HepG2 (cell line): ENCODE data around the gene UQCRHL. TPM values are rescaled to one million over a fixed set of nuclear protein-coding genes. Genes with fewer than 3 reads are reported as not detected.

Experiments used
- ATF6 ChIP-seq: sonication (generic); formaldehyde crosslinking; conservative IDR thresholded peaks from 2 replicates; pipeline ENCODE4 v1.4.0; 2020; ENCODE audit warnings: missing genetic modification reagents
- BCLAF1 ChIP-seq: fragments of 450-650 bp; IDR thresholded peaks from 2 replicates; pipeline ENCODE4 v1.6.1; 2017; ENCODE audit warnings: mild to moderate bottlenecking
- DRAP1 ChIP-seq: IDR thresholded peaks from 2 replicates; pipeline ENCODE4 v1.6.1; 2016; ENCODE audit warnings: missing genetic modification reagents, missing compliant biosample characterization
- HDAC2 ChIP-seq: sonication (generic); formaldehyde crosslinking; IDR thresholded peaks from 2 replicates; pipeline ENCODE4 v1.4.0; 2020; ENCODE audit warnings: missing genetic modification reagents
- JUND ChIP-seq: sonication (generic); formaldehyde crosslinking; IDR thresholded peaks from 2 replicates; pipeline ENCODE4 v1.8.0; 2022; ENCODE audit warnings: mild to moderate bottlenecking, missing genetic modification reagents
- KDM5B ChIP-seq: sonication (generic); formaldehyde crosslinking; IDR thresholded peaks from 2 replicates; pipeline ENCODE4 v1.4.0; 2020; ENCODE audit warnings: missing genetic modification reagents, mild to moderate bottlenecking, borderline replicate concordance
- NR2F2 ChIP-seq: IDR thresholded peaks from 2 replicates; pipeline ENCODE4 v1.6.1; 2012; ENCODE audit warnings: low read depth, inconsistent platforms, borderline replicate concordance
- PAWR ChIP-seq: sonication (generic); formaldehyde crosslinking; IDR thresholded peaks from 2 replicates; pipeline ENCODE4 v1.4.0; 2020; ENCODE audit warnings: missing genetic modification reagents, mild to moderate bottlenecking, borderline replicate concordance
- SIN3B ChIP-seq: fragments of 150-350 bp; IDR thresholded peaks from 2 replicates; pipeline ENCODE4 v1.6.1; 2014; ENCODE audit warnings: low read length
- SNRNP70 ChIP-seq: fragments of 200-400 bp; formaldehyde crosslinking; IDR thresholded peaks from 2 replicates; pipeline ENCODE4 v1.6.1; 2017; ENCODE audit warnings: mild to moderate bottlenecking, low read depth, low read length, moderate library complexity
- ZFX ChIP-seq: sonication (generic); formaldehyde crosslinking; IDR thresholded peaks from 2 replicates; pipeline ENCODE4 v1.4.0; 2020; ENCODE audit warnings: mild to moderate bottlenecking, low read depth, missing genetic modification reagents, moderate library complexity
- ZNF616 ChIP-seq: sonication (generic); formaldehyde crosslinking; IDR thresholded peaks from 2 replicates; pipeline ENCODE4 v1.5.0; 2020; ENCODE audit warnings: low read depth, mild to moderate bottlenecking, missing genetic modification reagents
- ZNF709 ChIP-seq: sonication (generic); formaldehyde crosslinking; IDR thresholded peaks from 2 replicates; pipeline ENCODE4 v1.5.0; 2020; ENCODE audit warnings: mild to moderate bottlenecking, missing genetic modification reagents
- ZNF747 ChIP-seq: sonication (generic); formaldehyde crosslinking; IDR thresholded peaks from 2 replicates; pipeline ENCODE4 v1.8.1; 2023; ENCODE audit warnings: missing genetic modification reagents, mild to moderate bottlenecking, borderline replicate concordance
- ZNF775 ChIP-seq: sonication (generic); formaldehyde crosslinking; IDR thresholded peaks from 2 replicates; pipeline ENCODE4 v1.4.0; 2020; ENCODE audit warnings: missing genetic modification reagents, mild to moderate bottlenecking, moderate library complexity, borderline replicate concordance
- polyA plus RNA-seq, 8 experiments: library from polyadenylated mRNA; depleted of rRNA in 3 of 8; stranded (reverse) in 7 of 8; unstranded in 1 of 8; fragments of >200 nt; fragmentation: Illumina TruSeq in 4 of 8; extraction: Trizol in 4 of 8; gene quantifications; 2 replicates each; pipeline versions ENCODE4 v1.2.1 to v1.2.3, GENCODE V29; 2011 to 2016; ENCODE audit warnings: low read depth in 4 of 8, missing spikeins in 1 of 8, mixed read lengths in 1 of 8; ENCODE audit not compliant: insufficient read depth in 1 of 8
- total RNA-seq, 5 experiments: library from RNA; depleted of rRNA; stranded (reverse); fragments of >200 nt; fragmentation: Illumina TruSeq; extraction: Trizol; gene quantifications; 2 replicates each; pipeline ENCODE4 v1.2.3, GENCODE V29; 2016; ENCODE audit warnings: low read depth in 1 of 5
- TF ChIP-seq, protein P1 (sequence below): sonication (generic); formaldehyde crosslinking; IDR thresholded peaks from 2 replicates; pipeline ENCODE4 v1.4.0; 2020; ENCODE audit warnings: missing genetic modification reagents
- TF ChIP-seq, protein P2 (sequence below): sonication (generic); formaldehyde crosslinking; IDR thresholded peaks from 2 replicates; pipeline ENCODE4 v1.4.0; 2020; ENCODE audit warnings: missing genetic modification reagents
- TF ChIP-seq, protein P3 (sequence below): sonication (generic); formaldehyde crosslinking; IDR thresholded peaks from 2 replicates; pipeline ENCODE4 v1.8.0; 2022; ENCODE audit warnings: mild to moderate bottlenecking, missing genetic modification reagents, moderate library complexity

Gene UQCRHL
- total and polyA plus RNA-seq, 2 of the 13 experiments (the other 11 are each of a cell fraction or from before 2014, with no cell fraction given), result 1.8 to 2.3 TPM

DNA sequence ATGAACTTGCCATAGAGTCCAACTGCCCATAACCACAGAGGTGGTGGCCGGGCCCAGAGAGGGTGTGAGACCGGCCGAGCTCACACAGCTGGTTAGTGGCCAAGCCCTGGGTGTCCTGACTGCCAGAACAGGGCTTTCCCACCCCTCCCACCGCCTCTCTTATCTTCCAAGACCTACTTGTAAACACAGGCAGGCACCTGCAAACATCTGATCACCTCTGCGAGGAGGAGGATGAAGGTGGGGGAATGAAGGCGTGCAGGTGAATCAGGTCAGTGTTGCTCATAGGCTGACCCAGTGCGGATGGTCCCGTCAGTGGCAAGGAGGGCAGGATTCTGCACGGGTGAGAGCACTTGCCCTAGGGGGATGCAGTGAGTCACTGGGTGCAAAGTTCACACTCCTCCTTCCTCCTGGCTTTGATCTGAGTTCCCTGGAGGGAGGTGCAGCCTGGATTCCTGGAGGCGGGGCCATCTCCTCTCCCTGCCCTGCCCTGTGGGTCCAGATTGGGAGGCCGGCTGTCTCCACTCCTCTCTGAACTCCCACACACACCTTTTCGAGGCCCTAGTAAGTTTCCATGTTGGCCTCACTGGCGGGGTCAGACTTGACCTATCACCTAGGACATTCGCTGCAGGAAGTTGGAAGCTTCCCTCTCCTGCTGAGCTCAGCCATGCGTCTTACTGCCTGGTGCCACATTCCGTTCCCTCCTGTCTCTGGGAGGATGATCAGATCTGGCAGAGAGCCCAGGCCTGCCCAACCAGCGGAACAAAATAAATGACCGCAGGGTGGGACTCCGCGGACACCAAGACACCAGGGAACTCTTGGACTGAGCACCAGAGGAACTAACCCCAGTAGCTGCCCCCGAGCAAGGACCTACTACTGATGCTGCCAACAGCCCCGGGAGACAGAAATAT, 7.3 kb downstream of the UQCRHL start (continued):
- TF ChIP-seq, protein P1, sequence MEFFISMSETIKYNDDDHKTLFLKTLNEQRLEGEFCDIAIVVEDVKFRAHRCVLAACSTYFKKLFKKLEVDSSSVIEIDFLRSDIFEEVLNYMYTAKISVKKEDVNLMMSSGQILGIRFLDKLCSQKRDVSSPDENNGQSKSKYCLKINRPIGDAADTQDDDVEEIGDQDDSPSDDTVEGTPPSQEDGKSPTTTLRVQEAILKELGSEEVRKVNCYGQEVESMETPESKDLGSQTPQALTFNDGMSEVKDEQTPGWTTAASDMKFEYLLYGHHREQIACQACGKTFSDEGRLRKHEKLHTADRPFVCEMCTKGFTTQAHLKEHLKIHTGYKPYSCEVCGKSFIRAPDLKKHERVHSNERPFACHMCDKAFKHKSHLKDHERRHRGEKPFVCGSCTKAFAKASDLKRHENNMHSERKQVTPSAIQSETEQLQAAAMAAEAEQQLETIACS (CRISPR knock-in tag), result no peak
- TF ChIP-seq ZNF709 (CRISPR knock-in tag) (peak; percentile 92), DRAP1 (CRISPR knock-in tag) (peak; percentile 64), SIN3B (no peak), ATF6 (no peak), ZNF775 (CRISPR knock-in tag) (no peak), HDAC2 (peak; percentile 86), NR2F2 (no peak; the same call in 1 of the 2 replicates), BCLAF1 (no peak), ZNF616 (peak; percentile 56; the same call in 1 of the 2 replicates), ZFX (CRISPR knock-in tag) (peak; percentile 68; the same call in 1 of the 2 replicates), KDM5B (CRISPR knock-in tag) (peak; percentile 72), ZNF747 (peak; percentile 88), PAWR (CRISPR knock-in tag) (0 out of 2 replicates have a peak, but pooled peaks have one; percentile 64), JUND (CRISPR knock-in tag) (peak; percentile 98), SNRNP70 (no peak)
- TF ChIP-seq, protein P2, sequence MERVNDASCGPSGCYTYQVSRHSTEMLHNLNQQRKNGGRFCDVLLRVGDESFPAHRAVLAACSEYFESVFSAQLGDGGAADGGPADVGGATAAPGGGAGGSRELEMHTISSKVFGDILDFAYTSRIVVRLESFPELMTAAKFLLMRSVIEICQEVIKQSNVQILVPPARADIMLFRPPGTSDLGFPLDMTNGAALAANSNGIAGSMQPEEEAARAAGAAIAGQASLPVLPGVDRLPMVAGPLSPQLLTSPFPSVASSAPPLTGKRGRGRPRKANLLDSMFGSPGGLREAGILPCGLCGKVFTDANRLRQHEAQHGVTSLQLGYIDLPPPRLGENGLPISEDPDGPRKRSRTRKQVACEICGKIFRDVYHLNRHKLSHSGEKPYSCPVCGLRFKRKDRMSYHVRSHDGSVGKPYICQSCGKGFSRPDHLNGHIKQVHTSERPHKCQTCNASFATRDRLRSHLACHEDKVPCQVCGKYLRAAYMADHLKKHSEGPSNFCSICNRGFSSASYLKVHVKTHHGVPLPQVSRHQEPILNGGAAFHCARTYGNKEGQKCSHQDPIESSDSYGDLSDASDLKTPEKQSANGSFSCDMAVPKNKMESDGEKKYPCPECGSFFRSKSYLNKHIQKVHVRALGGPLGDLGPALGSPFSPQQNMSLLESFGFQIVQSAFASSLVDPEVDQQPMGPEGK (CRISPR knock-in tag), result peak; percentile 73
- TF ChIP-seq, protein P3, sequence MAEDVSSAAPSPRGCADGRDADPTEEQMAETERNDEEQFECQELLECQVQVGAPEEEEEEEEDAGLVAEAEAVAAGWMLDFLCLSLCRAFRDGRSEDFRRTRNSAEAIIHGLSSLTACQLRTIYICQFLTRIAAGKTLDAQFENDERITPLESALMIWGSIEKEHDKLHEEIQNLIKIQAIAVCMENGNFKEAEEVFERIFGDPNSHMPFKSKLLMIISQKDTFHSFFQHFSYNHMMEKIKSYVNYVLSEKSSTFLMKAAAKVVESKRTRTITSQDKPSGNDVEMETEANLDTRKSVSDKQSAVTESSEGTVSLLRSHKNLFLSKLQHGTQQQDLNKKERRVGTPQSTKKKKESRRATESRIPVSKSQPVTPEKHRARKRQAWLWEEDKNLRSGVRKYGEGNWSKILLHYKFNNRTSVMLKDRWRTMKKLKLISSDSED (CRISPR knock-in tag), result no peak
